Measurements from ENCODE around the gene CUX1.

Gene CUX1

GRCh38 chr7:102201576-102201975, 384.1 kb downstream of the CUX1 start:
- Histone ChIP-seq H3K4me2 (ENCODE audit: insufficient read depth, low read length) (no peak overlapping the region), H4K20me1 (ENCODE audit: insufficient read depth, low read length) (peaks cover 3% of the 10 kb centered on the region; the same call in 1 of the 2 replicates), H3K4me1 (ENCODE audit: insufficient read depth, low read length) (no peaks in the 10 kb centered on the region), H3K27ac (ENCODE audit: low read length) (no peak overlapping the region), H3K27me3 (ENCODE audit: insufficient read depth, low read length, poor library complexity) (no peaks in the 10 kb centered on the region), H3K36me3 (ENCODE audit: insufficient read depth, low read length) (peaks cover 99% of the 10 kb centered on the region), H3K9me3 (ENCODE audit: insufficient read depth, low read length, severe bottlenecking) (no peaks in the 10 kb centered on the region), H3K9ac (ENCODE audit: low read depth, low read length) (no peak overlapping the region), H3K79me2 (ENCODE audit: insufficient read depth, low read length) (no peaks in the 10 kb centered on the region), H3K4me3 (ENCODE audit: low read depth in 1 of 2, low read length in 2 of 2) (no peak overlapping the region), H2AFZ (ENCODE audit: low read depth, low read length) (no peak overlapping the region)
- TF ChIP-seq, protein P1, sequence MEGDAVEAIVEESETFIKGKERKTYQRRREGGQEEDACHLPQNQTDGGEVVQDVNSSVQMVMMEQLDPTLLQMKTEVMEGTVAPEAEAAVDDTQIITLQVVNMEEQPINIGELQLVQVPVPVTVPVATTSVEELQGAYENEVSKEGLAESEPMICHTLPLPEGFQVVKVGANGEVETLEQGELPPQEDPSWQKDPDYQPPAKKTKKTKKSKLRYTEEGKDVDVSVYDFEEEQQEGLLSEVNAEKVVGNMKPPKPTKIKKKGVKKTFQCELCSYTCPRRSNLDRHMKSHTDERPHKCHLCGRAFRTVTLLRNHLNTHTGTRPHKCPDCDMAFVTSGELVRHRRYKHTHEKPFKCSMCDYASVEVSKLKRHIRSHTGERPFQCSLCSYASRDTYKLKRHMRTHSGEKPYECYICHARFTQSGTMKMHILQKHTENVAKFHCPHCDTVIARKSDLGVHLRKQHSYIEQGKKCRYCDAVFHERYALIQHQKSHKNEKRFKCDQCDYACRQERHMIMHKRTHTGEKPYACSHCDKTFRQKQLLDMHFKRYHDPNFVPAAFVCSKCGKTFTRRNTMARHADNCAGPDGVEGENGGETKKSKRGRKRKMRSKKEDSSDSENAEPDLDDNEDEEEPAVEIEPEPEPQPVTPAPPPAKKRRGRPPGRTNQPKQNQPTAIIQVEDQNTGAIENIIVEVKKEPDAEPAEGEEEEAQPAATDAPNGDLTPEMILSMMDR (IDR thresholded peaks at IDR 0.05; ENCODE audit: borderline replicate concordance, extremely low read depth, low read length, poor library complexity, severe bottlenecking): no peak
- no peak for TF ChIP-seq EZH2 (IDR thresholded peaks at IDR 0.05; ENCODE audit: borderline replicate concordance, low read depth, low read length, severe bottlenecking)
- DNase-seq (no peak), ATAC-seq (ENCODE audit: insufficient read depth, low read depth) (no peak)

GRCh38 chr7:102202556-102202955, 385.1 kb downstream of the CUX1 start:
- H4K20me1 ChIP-seq (ENCODE audit: insufficient read depth, low read length): no peaks in the 10 kb centered on the region
- ATAC-seq (ENCODE audit: insufficient read depth, low read depth) (no peak), DNase-seq (no peak)
- peaks cover 95% of the 10 kb centered on the region for H3K36me3 ChIP-seq (ENCODE audit: insufficient read depth, low read length)
- H3K4me1 ChIP-seq (ENCODE audit: insufficient read depth, low read length): no peaks in the 10 kb centered on the region
- H3K9ac ChIP-seq (ENCODE audit: low read depth, low read length): no peak overlapping the region
- TF ChIP-seq EZH2 (IDR thresholded peaks at IDR 0.05; ENCODE audit: borderline replicate concordance, low read depth, low read length, severe bottlenecking): no peak
- TF ChIP-seq, protein P1 (IDR thresholded peaks at IDR 0.05; ENCODE audit: borderline replicate concordance, extremely low read depth, low read length, poor library complexity, severe bottlenecking): no peak
- no peak overlapping the region for H3K27ac ChIP-seq (ENCODE audit: low read length)
- H2AFZ ChIP-seq (ENCODE audit: low read depth, low read length): no peak overlapping the region
- H3K79me2 ChIP-seq (ENCODE audit: insufficient read depth, low read length): no peaks in the 10 kb centered on the region
- no peaks in the 10 kb centered on the region for H3K27me3 ChIP-seq (ENCODE audit: insufficient read depth, low read length, poor library complexity)
- no peaks in the 10 kb centered on the region for H3K9me3 ChIP-seq (ENCODE audit: insufficient read depth, low read length, severe bottlenecking)
- H3K4me2 ChIP-seq (ENCODE audit: insufficient read depth, low read length): no peak overlapping the region
- no peak overlapping the region for H3K4me3 ChIP-seq (ENCODE audit: low read depth in 1 of 2, low read length in 2 of 2)

GRCh38 chr7:102203218-102203617, 385.8 kb downstream of the CUX1 start:
- Histone ChIP-seq H3K79me2 (ENCODE audit: insufficient read depth, low read length) (no peaks in the 10 kb centered on the region), H3K27ac (ENCODE audit: low read length) (no peak overlapping the region), H3K4me1 (ENCODE audit: insufficient read depth, low read length) (no peaks in the 10 kb centered on the region), H4K20me1 (ENCODE audit: insufficient read depth, low read length) (no peaks in the 10 kb centered on the region), H3K4me2 (ENCODE audit: insufficient read depth, low read length) (no peak overlapping the region), H3K9ac (ENCODE audit: low read depth, low read length) (no peak overlapping the region), H3K9me3 (ENCODE audit: insufficient read depth, low read length, severe bottlenecking) (no peaks in the 10 kb centered on the region), H3K4me3 (ENCODE audit: low read depth in 1 of 2, low read length in 2 of 2) (no peak overlapping the region), H2AFZ (ENCODE audit: low read depth, low read length) (no peak overlapping the region), H3K36me3 (ENCODE audit: insufficient read depth, low read length) (peaks cover 89% of the 10 kb centered on the region), H3K27me3 (ENCODE audit: insufficient read depth, low read length, poor library complexity) (no peaks in the 10 kb centered on the region)
- TF ChIP-seq, protein P1 (IDR thresholded peaks at IDR 0.05; ENCODE audit: borderline replicate concordance, extremely low read depth, low read length, poor library complexity, severe bottlenecking): no peak
- TF ChIP-seq EZH2 (IDR thresholded peaks at IDR 0.05; ENCODE audit: borderline replicate concordance, low read depth, low read length, severe bottlenecking): no peak
- ATAC-seq (ENCODE audit: insufficient read depth, low read depth) (no peak), DNase-seq (no peak)

DNA sequence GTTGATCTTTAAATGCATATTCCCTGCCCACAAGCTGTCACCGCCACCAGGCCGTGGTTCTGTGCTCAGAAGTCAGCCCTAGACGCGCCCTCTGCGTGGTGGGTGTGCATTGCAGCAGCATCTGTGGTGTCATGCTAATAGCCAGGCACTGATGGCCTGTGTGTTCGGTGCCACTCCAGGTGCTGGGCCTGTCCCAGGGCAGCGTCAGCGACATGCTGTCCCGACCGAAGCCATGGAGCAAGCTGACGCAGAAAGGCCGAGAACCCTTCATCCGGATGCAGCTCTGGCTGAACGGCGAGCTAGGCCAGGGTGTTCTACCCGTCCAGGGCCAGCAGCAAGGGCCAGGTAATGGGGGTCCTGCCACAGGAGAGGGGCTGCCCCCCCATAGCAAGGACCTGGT, 386.8 kb downstream of the CUX1 start:
- Histone ChIP-seq H3K4me1 (ENCODE audit: insufficient read depth, low read length) (no peaks in the 10 kb centered on the region), H3K9me3 (ENCODE audit: insufficient read depth, low read length, severe bottlenecking) (no peaks in the 10 kb centered on the region), H3K36me3 (ENCODE audit: insufficient read depth, low read length) (peaks cover 87% of the 10 kb centered on the region), H3K27ac (ENCODE audit: low read length) (no peak overlapping the region), H3K79me2 (ENCODE audit: insufficient read depth, low read length) (no peaks in the 10 kb centered on the region), H2AFZ (ENCODE audit: low read depth, low read length) (no peak overlapping the region), H3K4me2 (ENCODE audit: insufficient read depth, low read length) (no peak overlapping the region), H3K27me3 (ENCODE audit: insufficient read depth, low read length, poor library complexity) (no peaks in the 10 kb centered on the region), H4K20me1 (ENCODE audit: insufficient read depth, low read length) (no peaks in the 10 kb centered on the region), H3K4me3 (ENCODE audit: low read depth in 1 of 2, low read length in 2 of 2) (no peak overlapping the region), H3K9ac (ENCODE audit: low read depth, low read length) (no peak overlapping the region)
- ATAC-seq (ENCODE audit: insufficient read depth, low read depth) (no peak), DNase-seq (no peak)
- TF ChIP-seq, protein P1 (IDR thresholded peaks at IDR 0.05; ENCODE audit: borderline replicate concordance, extremely low read depth, low read length, poor library complexity, severe bottlenecking): no peak
- no peak for TF ChIP-seq EZH2 (IDR thresholded peaks at IDR 0.05; ENCODE audit: borderline replicate concordance, low read depth, low read length, severe bottlenecking)
